Measurements from ENCODE around the gene KDM6A. TPM values are rescaled to one million over a fixed set of nuclear protein-coding genes. Genes with fewer than 3 reads are reported as not detected.

Gene KDM6A
- total and polyA plus RNA-seq, 9 of the 15 experiments (the other 6 are each of a cell fraction or from before 2014, with no cell fraction given): 8.4 to 34.3 (median 22.9) TPM

DNA sequence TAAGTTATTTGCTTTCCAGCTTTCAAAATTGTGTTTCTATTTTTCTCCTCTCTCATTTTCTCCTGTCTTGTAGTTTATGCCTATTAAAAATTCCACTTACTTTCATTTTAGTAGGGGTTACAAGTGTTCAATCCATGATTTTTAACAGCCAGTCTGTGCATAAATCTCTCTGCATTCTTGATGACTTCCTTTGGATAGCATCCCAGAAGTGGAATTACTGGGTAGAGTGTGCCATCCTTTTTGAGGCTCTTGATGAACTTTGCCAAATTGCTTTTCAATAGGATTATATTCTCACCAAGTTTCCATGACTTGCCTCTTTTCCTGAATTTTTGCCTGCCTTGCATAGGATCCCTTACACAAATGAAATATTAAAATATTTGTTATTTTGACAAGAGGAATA lies 269.2 kb downstream of the KDM6A start (continued):
- TF ChIP-seq, protein P1, sequence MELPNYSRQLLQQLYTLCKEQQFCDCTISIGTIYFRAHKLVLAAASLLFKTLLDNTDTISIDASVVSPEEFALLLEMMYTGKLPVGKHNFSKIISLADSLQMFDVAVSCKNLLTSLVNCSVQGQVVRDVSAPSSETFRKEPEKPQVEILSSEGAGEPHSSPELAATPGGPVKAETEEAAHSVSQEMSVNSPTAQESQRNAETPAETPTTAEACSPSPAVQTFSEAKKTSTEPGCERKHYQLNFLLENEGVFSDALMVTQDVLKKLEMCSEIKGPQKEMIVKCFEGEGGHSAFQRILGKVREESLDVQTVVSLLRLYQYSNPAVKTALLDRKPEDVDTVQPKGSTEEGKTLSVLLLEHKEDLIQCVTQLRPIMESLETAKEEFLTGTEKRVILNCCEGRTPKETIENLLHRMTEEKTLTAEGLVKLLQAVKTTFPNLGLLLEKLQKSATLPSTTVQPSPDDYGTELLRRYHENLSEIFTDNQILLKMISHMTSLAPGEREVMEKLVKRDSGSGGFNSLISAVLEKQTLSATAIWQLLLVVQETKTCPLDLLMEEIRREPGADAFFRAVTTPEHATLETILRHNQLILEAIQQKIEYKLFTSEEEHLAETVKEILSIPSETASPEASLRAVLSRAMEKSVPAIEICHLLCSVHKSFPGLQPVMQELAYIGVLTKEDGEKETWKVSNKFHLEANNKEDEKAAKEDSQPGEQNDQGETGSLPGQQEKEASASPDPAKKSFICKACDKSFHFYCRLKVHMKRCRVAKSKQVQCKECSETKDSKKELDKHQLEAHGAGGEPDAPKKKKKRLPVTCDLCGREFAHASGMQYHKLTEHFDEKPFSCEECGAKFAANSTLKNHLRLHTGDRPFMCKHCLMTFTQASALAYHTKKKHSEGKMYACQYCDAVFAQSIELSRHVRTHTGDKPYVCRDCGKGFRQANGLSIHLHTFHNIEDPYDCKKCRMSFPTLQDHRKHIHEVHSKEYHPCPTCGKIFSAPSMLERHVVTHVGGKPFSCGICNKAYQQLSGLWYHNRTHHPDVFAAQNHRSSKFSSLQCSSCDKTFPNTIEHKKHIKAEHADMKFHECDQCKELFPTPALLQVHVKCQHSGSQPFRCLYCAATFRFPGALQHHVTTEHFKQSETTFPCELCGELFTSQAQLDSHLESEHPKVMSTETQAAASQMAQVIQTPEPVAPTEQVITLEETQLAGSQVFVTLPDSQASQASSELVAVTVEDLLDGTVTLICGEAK (IDR thresholded peaks at IDR 0.05): no peak
- TF ChIP-seq, protein P1 (CRISPR knock-in tag; IDR thresholded peaks at IDR 0.05): no peak
- TF ChIP-seq, protein P2, sequence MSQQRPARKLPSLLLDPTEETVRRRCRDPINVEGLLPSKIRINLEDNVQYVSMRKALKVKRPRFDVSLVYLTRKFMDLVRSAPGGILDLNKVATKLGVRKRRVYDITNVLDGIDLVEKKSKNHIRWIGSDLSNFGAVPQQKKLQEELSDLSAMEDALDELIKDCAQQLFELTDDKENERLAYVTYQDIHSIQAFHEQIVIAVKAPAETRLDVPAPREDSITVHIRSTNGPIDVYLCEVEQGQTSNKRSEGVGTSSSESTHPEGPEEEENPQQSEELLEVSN (IDR thresholded peaks at IDR 0.05; ENCODE audit: borderline replicate concordance in 1 of 2, extremely low read depth in 1 of 2, insufficient read depth in 1 of 2, insufficient read length in 1 of 2, low read depth in 1 of 2, low read length in 1 of 2, poor library complexity in 1 of 2, severe bottlenecking in 1 of 2): no peak
- TF ChIP-seq HDAC2 (IDR thresholded peaks at IDR 0.05): no peak
- TF ChIP-seq, protein P3, sequence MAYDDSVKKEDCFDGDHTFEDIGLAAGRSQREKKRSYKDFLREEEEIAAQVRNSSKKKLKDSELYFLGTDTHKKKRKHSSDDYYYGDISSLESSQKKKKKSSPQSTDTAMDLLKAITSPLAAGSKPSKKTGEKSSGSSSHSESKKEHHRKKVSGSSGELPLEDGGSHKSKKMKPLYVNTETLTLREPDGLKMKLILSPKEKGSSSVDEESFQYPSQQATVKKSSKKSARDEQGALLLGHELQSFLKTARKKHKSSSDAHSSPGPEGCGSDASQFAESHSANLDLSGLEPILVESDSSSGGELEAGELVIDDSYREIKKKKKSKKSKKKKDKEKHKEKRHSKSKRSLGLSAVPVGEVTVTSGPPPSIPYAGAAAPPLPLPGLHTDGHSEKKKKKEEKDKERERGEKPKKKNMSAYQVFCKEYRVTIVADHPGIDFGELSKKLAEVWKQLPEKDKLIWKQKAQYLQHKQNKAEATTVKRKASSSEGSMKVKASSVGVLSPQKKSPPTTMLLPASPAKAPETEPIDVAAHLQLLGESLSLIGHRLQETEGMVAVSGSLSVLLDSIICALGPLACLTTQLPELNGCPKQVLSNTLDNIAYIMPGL (CRISPR knock-in tag; IDR thresholded peaks at IDR 0.05): no peak
